ENCODE measurements around the gene CDH26.

Gene CDH26

DNA sequence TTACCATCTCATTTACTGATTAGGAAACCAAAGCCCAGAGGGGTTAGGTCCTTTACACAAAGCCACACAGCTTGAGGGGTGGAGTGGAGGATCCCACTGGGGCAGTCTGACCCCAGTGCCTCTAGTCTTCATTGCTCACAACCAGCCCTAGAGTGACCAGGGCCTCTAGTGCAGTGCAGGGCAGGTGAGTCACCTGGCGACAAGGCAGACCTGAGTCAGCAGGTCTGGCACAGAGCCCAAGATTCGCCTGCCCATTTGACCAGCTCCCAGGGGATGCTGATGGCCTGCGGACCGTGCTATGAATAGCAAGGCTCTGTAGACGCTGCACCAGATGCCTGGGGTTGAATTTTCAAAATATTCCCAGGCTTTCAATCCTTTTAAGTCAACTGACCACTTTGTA is 29.9 kb downstream of the CDH26 start:
- DNase-seq, result peak; percentile 39

- no peak for DNase-seq
Measured at GRCh38 chr20:59992526-59993084, 34.4 kb downstream of the CDH26 start.

GRCh38 chr20:59993736-59994430 is 35.7 kb downstream of the CDH26 start:
- DNase-seq, result no peak

DNA sequence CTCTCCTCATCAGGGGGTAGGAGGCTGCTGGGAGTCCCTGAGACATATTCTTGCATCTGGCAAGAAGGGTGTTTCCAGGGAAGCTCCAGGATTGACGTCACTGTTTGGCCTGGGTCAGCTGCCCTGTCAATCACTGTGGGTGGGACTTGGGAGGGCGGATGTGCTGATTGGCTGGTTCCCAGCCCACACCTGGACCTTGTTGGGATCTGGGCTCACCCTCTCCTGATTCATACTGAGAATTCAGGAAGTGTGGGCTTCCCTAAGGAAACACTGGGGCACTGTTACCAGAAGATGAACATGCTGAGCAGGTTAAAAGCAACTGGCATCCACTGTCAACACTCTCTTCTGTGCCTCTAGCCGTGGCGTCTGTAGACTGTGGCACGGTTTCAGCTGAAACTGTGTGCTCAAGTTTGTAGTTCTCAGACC is 36.5 kb downstream of the CDH26 start:
- no peak for DNase-seq

- DNase-seq, result no peak
Measured at GRCh38 chr20:59996108-59996507, 37.9 kb downstream of the CDH26 start.

GRCh38 chr20:59997896-59998295 is 39.7 kb downstream of the CDH26 start:
- DNase-seq, result no peak

DNA sequence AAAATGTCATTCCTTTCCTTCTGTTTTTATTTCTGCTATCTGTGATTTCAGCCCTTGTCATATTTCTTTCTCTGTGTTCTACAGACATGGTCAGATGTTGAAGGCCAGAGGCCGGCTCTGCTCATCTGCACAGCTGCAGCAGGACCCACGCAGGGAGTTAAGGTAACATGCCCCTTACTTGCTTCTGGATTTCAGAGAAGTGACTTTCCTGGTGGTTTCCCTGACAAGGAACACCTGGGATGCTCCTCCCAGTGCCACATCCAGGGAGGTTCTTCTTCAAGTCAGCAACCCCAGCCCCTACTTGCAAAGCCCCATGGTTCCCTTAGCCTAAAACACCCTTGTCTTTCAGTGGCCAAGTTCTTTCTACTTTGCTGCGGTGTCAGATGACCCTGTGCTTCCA is 41.3 kb downstream of the CDH26 start:
- no peak for DNase-seq

DNA sequence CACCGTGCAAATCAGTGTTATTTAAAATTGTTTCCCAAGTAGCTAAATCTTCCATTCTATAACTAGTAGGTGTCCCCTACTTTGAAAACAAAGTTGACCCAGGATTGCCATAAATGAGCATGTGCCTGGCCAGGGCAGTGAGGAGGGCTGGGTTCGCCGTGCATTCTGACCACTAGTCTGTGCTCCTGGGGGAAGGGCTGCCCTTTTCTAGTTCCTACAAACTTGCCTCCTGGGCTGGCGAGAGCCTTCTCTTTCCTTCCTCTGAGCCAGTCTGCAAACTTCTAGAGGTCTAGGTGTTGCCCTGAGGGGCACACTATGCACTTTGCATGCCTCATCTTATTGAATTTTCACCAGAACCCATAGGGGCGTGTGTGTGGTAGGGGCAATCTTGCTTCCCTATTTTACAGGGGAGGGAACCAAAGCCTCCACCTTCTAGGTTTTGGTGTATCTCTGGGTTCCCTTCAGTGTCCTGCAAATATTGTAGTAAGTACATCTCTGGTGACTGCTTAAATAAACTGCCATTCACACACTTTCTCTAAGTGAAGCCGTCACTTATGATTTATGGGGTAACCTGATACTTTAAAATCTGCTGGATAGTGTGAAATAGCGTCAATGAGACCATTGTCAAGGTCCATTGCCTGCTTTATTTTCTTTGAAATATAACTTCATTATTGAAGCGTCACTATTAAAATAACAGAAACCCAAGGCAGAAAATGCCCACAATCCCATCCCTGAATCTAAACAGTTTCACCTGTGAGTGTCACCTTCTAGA is 42.2 kb downstream of the CDH26 start:
- DNase-seq, result no peak

GRCh38 chr20:60001108-60001507 is 42.9 kb downstream of the CDH26 start:
- DNase-seq, result no peak

DNA sequence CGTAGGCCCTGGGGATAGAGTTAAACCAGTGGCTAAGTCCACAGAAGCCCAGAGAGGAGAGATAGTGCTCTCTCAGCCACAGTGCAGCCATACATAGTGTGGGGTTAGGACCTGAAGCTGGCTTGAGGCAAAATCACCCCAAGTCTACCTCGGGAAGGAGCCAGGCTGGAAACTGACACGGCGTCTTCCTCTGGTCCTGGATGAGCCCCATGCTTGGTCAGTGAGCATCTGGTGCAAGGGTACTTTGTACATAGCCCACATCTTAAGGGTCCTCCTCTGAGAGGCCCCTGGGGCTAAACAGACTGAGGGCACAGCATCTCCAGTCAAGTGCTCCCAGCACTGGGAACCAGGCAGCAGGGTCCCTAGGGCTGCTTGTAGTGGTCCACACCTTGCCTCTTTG is 45.6 kb downstream of the CDH26 start:
- DNase-seq, result no peak

- DNase-seq, result no peak
Measured at GRCh38 chr20:60006261-60006660, 48.0 kb downstream of the CDH26 start.

GRCh38 chr20:60007464-60007863 is 49.2 kb downstream of the CDH26 start:
- no peak for DNase-seq

DNA sequence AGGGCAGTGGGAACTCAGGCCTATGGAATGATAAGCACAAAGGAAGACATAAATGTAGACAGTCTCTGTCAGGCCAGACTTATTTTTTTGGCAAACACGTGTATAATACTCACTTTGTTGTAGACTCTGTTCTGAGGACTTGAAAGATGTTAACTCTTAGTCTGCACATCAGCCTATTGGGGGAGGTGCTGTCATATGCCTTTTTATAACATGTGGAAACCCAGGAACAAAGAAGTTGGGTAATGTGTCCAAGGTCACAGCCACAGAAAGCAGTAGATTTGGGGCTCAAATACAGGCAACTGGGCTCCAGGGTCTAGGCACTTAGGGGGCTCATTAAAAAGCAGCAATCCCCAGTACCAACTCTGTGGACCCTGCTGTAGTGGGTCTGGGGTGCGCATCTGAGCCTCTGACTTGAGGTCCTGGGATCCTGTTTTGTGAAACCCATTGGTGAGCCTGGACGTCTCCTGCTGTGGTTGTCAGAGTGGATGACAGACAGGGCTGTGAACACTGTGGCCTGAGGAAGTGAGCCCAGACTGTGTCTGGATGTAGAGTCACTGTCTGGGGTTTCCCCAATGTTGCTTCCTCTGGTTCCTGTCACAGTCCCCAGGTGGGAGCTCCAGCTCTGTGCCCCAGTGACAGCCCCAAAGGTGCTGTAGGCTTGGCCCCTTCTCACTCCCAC is 50.0 kb downstream of the CDH26 start:
- DNase-seq, result no peak

GRCh38 chr20:60009318-60009717 is 51.1 kb downstream of the CDH26 start:
- no peak for DNase-seq

GRCh38 chr20:60009826-60010616 is 51.8 kb downstream of the CDH26 start:
- DNase-seq, result no peak

- DNase-seq, result no peak
Measured at GRCh38 chr20:60010689-60011458, 52.7 kb downstream of the CDH26 start.

DNA sequence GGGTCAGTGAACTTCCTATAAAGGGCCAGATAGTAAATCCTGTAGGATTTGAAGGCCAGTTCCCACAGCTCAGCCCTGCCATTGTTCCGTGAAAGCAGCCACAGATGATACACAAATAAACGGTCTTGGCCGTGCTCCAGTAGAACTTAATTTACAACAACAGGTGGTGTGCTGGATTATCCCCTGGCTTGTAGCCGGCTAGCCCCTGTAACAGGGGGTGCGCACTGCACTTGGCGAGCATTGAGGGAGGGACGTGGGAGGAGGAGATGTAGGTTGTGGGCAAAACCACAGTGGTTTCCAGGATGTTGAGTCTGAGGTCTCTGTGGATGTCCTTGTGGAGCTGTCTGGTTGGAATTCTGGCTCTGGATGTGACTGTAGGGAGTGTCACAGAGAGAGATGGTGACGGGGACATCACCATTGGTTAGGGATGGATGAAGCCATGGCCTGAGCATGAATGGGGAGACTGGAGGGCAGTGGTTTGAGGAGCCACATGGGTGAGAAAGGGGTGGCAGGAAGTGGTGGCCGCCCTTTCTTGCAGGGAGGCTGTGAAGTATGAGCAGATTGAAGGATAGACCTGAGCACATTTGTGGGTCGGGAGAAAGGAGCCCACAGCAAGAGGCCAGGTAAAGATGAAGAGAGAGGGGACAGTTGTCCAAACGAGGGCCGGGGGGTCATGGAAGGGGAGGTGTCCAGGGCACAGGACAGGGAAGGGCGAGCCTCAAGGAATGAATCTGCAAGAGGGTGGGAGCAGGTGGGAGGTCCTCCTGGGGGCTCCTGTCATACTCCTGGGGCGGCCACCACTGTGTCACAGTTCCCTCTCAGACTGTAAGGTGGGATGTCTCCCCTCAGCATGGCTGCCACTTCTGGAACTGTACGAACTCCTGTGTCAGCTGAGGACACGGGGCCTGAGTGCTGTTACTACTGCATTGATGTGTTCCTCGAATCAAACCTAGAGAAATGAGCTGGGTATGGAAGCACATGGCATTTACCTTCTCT is 53.6 kb downstream of the CDH26 start:
- peak; percentile 45 for DNase-seq

- DNase-seq, result no peak
Measured at GRCh38 chr20:60013296-60014139, 55.3 kb downstream of the CDH26 start.

- no peak for DNase-seq
Measured at GRCh38 chr20:60016406-60016805, 58.2 kb downstream of the CDH26 start.

GRCh38 chr20:60020251-60020650 is 62.0 kb downstream of the CDH26 start:
- no peak for DNase-seq

All from NCI-H774 (cell line).